Liver (tissue), 3 donors: ENCODE data around the gene C7orf57.

Experiments
- SP1 ChIP-seq: IDR thresholded peaks from 2 replicates; pipeline ENCODE4 v1.6.1; 2018; ENCODE audit warnings: antibody characterized with exemption, mild to moderate bottlenecking
- TAF1 ChIP-seq: conservative IDR thresholded peaks from 2 replicates; pipeline ENCODE4 v1.6.1; 2016; ENCODE audit warnings: antibody characterized with exemption, mild to moderate bottlenecking
- YY1 ChIP-seq: IDR thresholded peaks from 2 replicates; pipeline ENCODE4 v1.6.1; 2016; ENCODE audit warnings: antibody characterized with exemption, mild to moderate bottlenecking
- TF ChIP-seq, protein P1 (sequence below): fragments of 150-350 bp; IDR thresholded peaks from 2 replicates; pipeline ENCODE4 v1.5.1; 2017; ENCODE audit warnings: improper control_type of control experiment, low read depth, low read length; ENCODE audit not compliant: missing input control
- TF ChIP-seq, protein P2 (sequence below): IDR thresholded peaks from 2 replicates; pipeline ENCODE4 v1.6.1; 2016; ENCODE audit warnings: antibody characterized with exemption
- TF ChIP-seq, protein P3 (sequence below): IDR thresholded peaks from 2 replicates; pipeline ENCODE4 v1.6.1; 2016; ENCODE audit warnings: antibody characterized with exemption
- donor health status: healthy.
- donor health status: healthy.

DNA sequence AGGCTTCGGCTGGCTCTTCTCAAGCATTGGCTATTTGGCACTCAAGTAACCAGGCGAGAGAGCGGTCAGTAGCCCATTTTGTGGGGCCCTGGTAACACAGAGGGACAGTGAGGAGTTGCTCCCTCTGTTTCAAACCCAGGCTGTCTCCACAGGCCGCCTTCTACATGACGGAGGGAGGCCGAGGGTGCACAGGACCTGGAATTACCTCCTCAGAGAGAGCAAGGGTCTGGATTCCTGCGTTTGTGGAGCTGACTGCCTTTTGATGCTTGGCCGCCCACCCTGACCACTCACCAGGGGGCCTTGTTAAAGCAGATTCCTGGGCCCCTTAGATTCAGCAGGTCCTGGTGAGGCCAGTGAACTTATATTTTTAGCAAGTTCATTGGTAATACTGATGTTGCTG is 66.0 kb downstream of the C7orf57 start:
- TF ChIP-seq, protein P1, sequence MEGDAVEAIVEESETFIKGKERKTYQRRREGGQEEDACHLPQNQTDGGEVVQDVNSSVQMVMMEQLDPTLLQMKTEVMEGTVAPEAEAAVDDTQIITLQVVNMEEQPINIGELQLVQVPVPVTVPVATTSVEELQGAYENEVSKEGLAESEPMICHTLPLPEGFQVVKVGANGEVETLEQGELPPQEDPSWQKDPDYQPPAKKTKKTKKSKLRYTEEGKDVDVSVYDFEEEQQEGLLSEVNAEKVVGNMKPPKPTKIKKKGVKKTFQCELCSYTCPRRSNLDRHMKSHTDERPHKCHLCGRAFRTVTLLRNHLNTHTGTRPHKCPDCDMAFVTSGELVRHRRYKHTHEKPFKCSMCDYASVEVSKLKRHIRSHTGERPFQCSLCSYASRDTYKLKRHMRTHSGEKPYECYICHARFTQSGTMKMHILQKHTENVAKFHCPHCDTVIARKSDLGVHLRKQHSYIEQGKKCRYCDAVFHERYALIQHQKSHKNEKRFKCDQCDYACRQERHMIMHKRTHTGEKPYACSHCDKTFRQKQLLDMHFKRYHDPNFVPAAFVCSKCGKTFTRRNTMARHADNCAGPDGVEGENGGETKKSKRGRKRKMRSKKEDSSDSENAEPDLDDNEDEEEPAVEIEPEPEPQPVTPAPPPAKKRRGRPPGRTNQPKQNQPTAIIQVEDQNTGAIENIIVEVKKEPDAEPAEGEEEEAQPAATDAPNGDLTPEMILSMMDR = no peak
- TF ChIP-seq SP1 (no peak), YY1 (no peak), TAF1 (no peak)
- TF ChIP-seq, protein P2, sequence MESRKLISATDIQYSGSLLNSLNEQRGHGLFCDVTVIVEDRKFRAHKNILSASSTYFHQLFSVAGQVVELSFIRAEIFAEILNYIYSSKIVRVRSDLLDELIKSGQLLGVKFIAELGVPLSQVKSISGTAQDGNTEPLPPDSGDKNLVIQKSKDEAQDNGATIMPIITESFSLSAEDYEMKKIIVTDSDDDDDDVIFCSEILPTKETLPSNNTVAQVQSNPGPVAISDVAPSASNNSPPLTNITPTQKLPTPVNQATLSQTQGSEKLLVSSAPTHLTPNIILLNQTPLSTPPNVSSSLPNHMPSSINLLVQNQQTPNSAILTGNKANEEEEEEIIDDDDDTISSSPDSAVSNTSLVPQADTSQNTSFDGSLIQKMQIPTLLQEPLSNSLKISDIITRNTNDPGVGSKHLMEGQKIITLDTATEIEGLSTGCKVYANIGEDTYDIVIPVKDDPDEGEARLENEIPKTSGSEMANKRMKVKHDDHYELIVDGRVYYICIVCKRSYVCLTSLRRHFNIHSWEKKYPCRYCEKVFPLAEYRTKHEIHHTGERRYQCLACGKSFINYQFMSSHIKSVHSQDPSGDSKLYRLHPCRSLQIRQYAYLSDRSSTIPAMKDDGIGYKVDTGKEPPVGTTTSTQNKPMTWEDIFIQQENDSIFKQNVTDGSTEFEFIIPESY = no peak
- TF ChIP-seq, protein P3, sequence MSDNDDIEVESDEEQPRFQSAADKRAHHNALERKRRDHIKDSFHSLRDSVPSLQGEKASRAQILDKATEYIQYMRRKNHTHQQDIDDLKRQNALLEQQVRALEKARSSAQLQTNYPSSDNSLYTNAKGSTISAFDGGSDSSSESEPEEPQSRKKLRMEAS = no peak
